A673 (cell line): ENCODE results near the gene LAMB4. TPM values are rescaled to one million over a fixed set of nuclear protein-coding genes. Genes with fewer than 3 reads are reported as not detected.

Experiments
- BruUV-seq: library from RNA; stranded (reverse); fragments of 400-500 nt; replicated peaks from 2 replicates; lab custom pipeline; 2021; lab: Mats Ljungman, UMichigan
- CTCF ChIA-PET: fragments of 300-600 bp; sonication (Branson Sonifier 250); formaldehyde crosslinking; loops from one replicate; lab custom pipeline; 2022; ENCODE audit warnings: antibody characterized with exemption; lab: Charles Lee
- POLR2A ChIA-PET: fragments of 300-600 bp; sonication (Branson Sonifier 250); formaldehyde crosslinking; loops from one replicate; lab custom pipeline; 2022; ENCODE audit warnings: antibody characterized with exemption; ENCODE audit not compliant: low non-redundant PET; lab: Charles Lee
- DNase-seq: peaks from one replicate; pipeline ENCODE4 v3.0.0-alpha.2; 2015; ENCODE audit warnings: low spot score
- H3K27ac ChIP-seq: fragments of 200-600 bp; sonication (generic); 2 replicates; pipeline ENCODE4 v1.5.1; 2016; ENCODE audit warnings: mixed run types, low read depth, mild to moderate bottlenecking, mixed read lengths, antibody characterized with exemption, low read length; ENCODE audit not compliant: poor library complexity, severe bottlenecking
- H3K27me3 ChIP-seq: fragments of 200-600 bp; sonication (generic); replicated peaks from 2 replicates; pipeline ENCODE4 v1.6.1; 2017; ENCODE audit warnings: mixed run types, low read depth, mild to moderate bottlenecking, mixed read lengths, antibody characterized with exemption, low read length; ENCODE audit not compliant: insufficient read depth, poor library complexity
- H3K36me3 ChIP-seq: fragments of 200-600 bp; sonication (generic); 2 replicates; pipeline ENCODE4 v1.6.1; 2016; ENCODE audit warnings: mixed run types, mild to moderate bottlenecking, mixed read lengths, antibody characterized with exemption, low read length; ENCODE audit not compliant: insufficient read depth, poor library complexity, severe bottlenecking
- H3K4me1 ChIP-seq: fragments of 200-600 bp; sonication (generic); 2 replicates; pipeline ENCODE4 v1.6.1; 2017; ENCODE audit warnings: mixed run types, mild to moderate bottlenecking, mixed read lengths, antibody characterized with exemption, low read length; ENCODE audit not compliant: insufficient read depth, poor library complexity, severe bottlenecking
- H3K4me3 ChIP-seq: fragments of 200-600 bp; sonication (generic); 2 replicates; pipeline ENCODE4 v1.5.1; 2016; ENCODE audit warnings: low read depth, mixed run types, mild to moderate bottlenecking, mixed read lengths, low read length; ENCODE audit not compliant: poor library complexity, severe bottlenecking
- H3K9me3 ChIP-seq: fragments of 200-600 bp; sonication (generic); 2 replicates; pipeline ENCODE4 v1.6.1; 2016; ENCODE audit warnings: mixed run types, low read depth, mild to moderate bottlenecking, mixed read lengths, antibody characterized with exemption, low read length; ENCODE audit not compliant: poor library complexity, severe bottlenecking
- EZH2 ChIP-seq: fragments of 200-600 bp; sonication (generic); IDR thresholded peaks from 2 replicates; pipeline ENCODE4 v1.6.1; 2017; ENCODE audit warnings: borderline replicate concordance, low read depth, mild to moderate bottlenecking, mixed read lengths, antibody characterized with exemption, low read length; ENCODE audit not compliant: poor library complexity, severe bottlenecking
- intact Hi-C: fragments of 100-400 bp; cut with micrococcal nuclease; formaldehyde crosslinking; loops from one replicate; pipeline ENCODE4 v1.10.0; 2022; ENCODE audit not compliant: unreplicated experiment
- total RNA-seq: library from RNA; stranded (reverse); gene quantifications from 2 replicates; pipeline ENCODE4 v1.2.3, GENCODE V29; 2021
- TF ChIP-seq, protein P1 (sequence below): fragments of 300-800, 200-600 bp; sonication (generic); conservative IDR thresholded peaks from 2 replicates; pipeline ENCODE4 v1.5.1; 2017; ENCODE audit warnings: low read depth, mild to moderate bottlenecking, antibody characterized with exemption, low read length, moderate library complexity, mixed read lengths

Gene LAMB4
- total RNA-seq, 1 experiment from 2014 or later = 0.21 TPM

DNA sequence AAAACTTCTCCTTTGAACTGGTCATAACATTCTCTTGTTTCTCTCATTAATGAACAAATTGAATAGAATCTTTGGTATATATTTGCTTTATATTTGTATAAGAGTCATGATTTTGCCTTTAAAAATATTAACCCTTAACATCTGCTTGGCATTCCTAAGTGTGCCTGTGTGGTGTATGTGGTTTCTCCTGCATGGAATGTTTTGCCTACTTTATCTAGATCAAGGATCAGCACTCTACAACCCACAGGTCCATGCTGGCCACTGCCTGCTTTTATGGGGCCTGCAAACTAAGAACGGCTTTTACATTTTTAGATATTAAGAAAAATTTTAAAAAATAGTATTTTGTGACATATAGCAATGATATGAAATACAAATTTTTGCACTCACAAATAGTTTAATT, 4.3 kb upstream of the LAMB4 start:
- no peak for DNase-seq

DNA sequence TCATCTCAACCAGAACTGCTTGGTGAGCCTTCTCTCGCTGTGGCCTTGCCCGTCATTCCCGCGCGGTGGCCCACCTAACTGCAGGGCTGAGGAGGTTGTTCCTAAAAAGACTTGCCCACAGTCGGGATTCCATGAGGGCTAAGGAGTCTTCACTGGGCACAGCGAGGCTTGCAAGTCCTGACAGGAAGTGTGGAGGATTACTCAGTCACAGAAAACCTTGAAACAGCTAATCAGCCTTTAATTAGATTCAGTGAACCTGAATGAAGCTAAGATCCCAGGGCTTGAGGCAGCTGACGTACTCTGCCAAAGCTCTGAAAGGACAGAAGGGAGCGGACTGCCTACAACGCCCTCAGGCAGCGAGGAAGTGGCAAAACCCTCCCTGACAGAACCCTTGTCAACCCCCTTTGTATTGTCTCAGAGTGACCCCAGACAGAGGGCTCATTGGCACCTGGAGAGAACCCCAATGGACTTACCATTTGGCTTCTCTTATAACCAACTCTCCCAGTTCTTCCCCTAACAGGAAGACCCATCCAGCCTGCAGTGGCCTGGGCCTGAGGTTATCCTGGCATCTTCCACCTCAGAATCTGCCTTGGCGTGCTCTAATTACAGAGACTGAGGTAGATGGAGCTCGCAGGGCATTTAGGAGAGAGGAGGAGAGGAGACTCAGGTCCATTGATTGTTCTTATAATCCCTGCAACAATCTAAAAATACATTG, 2.5 kb upstream of the LAMB4 start:
- no TSS peak for BruUV-seq
- DNase-seq = peak; percentile 69
- H3K36me3 ChIP-seq = no peaks in the 10 kb centered on the region
- ChIA-PET POLR2A (interaction anchor here (0.5 kb wide), 1 partner anchor 244 kb away, joined by 3 read pairs; no protein-coding TSS in a partner anchor), CTCF (interaction anchor here (1.0 kb wide), 1 partner anchor 131 kb away, joined by 3 read pairs; no protein-coding TSS in a partner anchor)
- H3K9me3 ChIP-seq = no peaks in the 10 kb centered on the region
- TF ChIP-seq, protein P1, sequence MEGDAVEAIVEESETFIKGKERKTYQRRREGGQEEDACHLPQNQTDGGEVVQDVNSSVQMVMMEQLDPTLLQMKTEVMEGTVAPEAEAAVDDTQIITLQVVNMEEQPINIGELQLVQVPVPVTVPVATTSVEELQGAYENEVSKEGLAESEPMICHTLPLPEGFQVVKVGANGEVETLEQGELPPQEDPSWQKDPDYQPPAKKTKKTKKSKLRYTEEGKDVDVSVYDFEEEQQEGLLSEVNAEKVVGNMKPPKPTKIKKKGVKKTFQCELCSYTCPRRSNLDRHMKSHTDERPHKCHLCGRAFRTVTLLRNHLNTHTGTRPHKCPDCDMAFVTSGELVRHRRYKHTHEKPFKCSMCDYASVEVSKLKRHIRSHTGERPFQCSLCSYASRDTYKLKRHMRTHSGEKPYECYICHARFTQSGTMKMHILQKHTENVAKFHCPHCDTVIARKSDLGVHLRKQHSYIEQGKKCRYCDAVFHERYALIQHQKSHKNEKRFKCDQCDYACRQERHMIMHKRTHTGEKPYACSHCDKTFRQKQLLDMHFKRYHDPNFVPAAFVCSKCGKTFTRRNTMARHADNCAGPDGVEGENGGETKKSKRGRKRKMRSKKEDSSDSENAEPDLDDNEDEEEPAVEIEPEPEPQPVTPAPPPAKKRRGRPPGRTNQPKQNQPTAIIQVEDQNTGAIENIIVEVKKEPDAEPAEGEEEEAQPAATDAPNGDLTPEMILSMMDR = no peak
- no peak for TF ChIP-seq EZH2
- no peak overlapping the region for H3K27ac ChIP-seq
- peaks cover 13% of the 10 kb centered on the region for H3K4me1 ChIP-seq
- intact Hi-C loops = no loop called here
- H3K27me3 ChIP-seq = no peaks in the 10 kb centered on the region
- H3K4me3 ChIP-seq = no peak overlapping the region

More for the DNA sequence above, 4.3 kb upstream of the LAMB4 start:
- intact Hi-C loops = no loop called here
- POLR2A ChIA-PET = no interaction called here
- TF ChIP-seq EZH2 = no peak
- TF ChIP-seq, protein P1 = no peak
- no peaks in the 10 kb centered on the region for H3K36me3 ChIP-seq
- no peaks in the 10 kb centered on the region for H3K27me3 ChIP-seq
- H3K4me3 ChIP-seq = no peak overlapping the region
- BruUV-seq = no TSS peak
- no peaks in the 10 kb centered on the region for H3K9me3 ChIP-seq
- no peak overlapping the region for H3K27ac ChIP-seq
- CTCF ChIA-PET = no interaction called here
- H3K4me1 ChIP-seq = peaks cover 13% of the 10 kb centered on the region

DNA sequence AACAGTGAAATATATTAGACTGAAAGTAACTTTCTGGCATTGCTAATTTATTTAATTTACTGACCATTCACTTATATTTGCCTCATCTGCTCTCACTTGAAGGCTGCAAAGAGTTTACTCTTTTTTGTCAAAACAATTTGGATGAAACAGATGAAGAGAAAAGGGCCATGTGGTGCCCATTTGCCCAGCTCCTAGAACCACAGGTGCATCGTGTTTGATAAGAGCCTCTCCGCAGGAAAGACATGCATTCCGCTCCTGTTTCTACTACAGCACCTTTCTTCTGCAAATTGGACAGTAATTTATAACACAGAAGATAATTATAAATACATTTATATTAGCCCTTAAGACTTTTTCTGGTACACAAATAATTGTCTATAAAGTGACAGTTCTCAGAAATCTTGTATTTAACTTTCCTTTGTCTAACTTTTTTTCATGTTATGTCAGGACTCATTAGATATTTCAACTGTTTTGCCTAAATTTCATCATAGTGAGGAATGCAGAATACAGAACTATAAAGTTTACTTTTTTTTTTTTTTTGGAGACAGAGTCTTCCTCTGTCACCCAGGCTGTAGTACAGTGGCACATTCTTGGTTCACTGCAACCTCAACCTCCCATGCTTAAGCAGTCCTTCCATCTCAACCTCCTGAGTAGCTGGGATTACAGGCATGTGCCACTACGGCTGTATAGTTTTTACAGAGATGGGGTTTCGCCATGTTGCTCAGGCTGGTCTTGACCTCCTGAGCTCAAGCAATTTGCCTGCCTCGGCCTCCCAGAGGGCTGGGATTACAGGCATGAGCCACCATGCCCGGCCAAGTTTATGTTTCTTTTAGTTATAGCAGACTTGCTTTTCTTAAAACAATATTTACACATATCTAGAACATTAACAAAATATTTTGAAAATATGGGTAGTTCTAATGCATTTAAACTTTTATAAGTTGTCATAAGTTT, 869 bp downstream of the LAMB4 start:
- DNase-seq = no peak
- Histone ChIP-seq H3K27me3 (no peaks in the 10 kb centered on the region), H3K36me3 (no peaks in the 10 kb centered on the region), H3K4me1 (peaks cover 13% of the 10 kb centered on the region), H3K4me3 (no peak overlapping the region), H3K9me3 (no peaks in the 10 kb centered on the region), H3K27ac (no peak overlapping the region)
- no peak for TF ChIP-seq EZH2
- TF ChIP-seq, protein P1 = no peak
- intact Hi-C loops = no loop called here
- CTCF ChIA-PET = no interaction called here
- POLR2A ChIA-PET = no interaction called here
- no TSS peak for BruUV-seq
